Measurements from ENCODE around the gene CTDNEP1. TPM values are rescaled to one million over a fixed set of nuclear protein-coding genes. Genes with fewer than 3 reads are reported as not detected.

CTDNEP1 gene
- total RNA-seq, 2 donors from 2014 or later = 33.5 to 44.8 TPM

- Histone ChIP-seq H3K27me3 (no peaks in the 10 kb centered on the region), H3K36me3 (replicated peaks in 1 of 2; ENCODE audit: insufficient read depth in 1 of 2, low read depth in 2 of 2) (no peaks in the 10 kb centered on the region)
- intact Hi-C loops (cut with DNase I) = no loop called here
Measured at GRCh38 chr17:7290166-7290565, 38.6 kb upstream of the CTDNEP1 start.

GRCh38 chr17:7289256-7290032 is 37.9 kb upstream of the CTDNEP1 start:
- intact Hi-C loops (cut with DNase I) = loop anchor here (5.0 to 10.0 kb wide), 2 partner anchors 53 to 225 kb away; no protein-coding TSS in a partner anchor
- no peak overlapping the region for H3K27ac ChIP-seq

More at GRCh38 chr17:7290166-7290565, 38.6 kb upstream of the CTDNEP1 start:
- WGBS, 2 donors = 89 to 93% methylated on average over 19 of the region's 19 CpGs
- ATAC-seq (no peak), DNase-seq (no peak)
- Histone ChIP-seq H3K4me3 (no peak overlapping the region), H3K4me1 (peaks cover 16% of the 10 kb centered on the region), H3K9me3 (no peaks in the 10 kb centered on the region), H3K27ac (no peak overlapping the region)
- TF ChIP-seq CTCF (IDR thresholded peaks at IDR 0.05) (no peak), POLR2A (IDR thresholded peaks at IDR 0.05) (no peak)

GRCh38 chr17:7285679-7286078 is 34.1 kb upstream of the CTDNEP1 start:
- peaks cover 19% of the 10 kb centered on the region for H3K4me1 ChIP-seq
- no peak for ATAC-seq
- H3K27me3 ChIP-seq = no peaks in the 10 kb centered on the region
- no peaks in the 10 kb centered on the region for H3K36me3 ChIP-seq (replicated peaks in 1 of 2; ENCODE audit: insufficient read depth in 1 of 2, low read depth in 2 of 2)
- WGBS, 2 donors = 86 to 91% methylated on average over 12 of the region's 12 CpGs
- H3K27ac ChIP-seq = no peak overlapping the region
- intact Hi-C loops (cut with DNase I) = loop anchor here (5.0 to 10.0 kb wide), 2 partner anchors 57 to 221 kb away; no protein-coding TSS in a partner anchor
- no peak for DNase-seq
- no peak overlapping the region for H3K4me3 ChIP-seq
- no peak for TF ChIP-seq POLR2A (IDR thresholded peaks at IDR 0.05)
- no peak for TF ChIP-seq CTCF (IDR thresholded peaks at IDR 0.05)
- H3K9me3 ChIP-seq = no peaks in the 10 kb centered on the region

More at GRCh38 chr17:7289256-7290032, 37.9 kb upstream of the CTDNEP1 start:
- Histone ChIP-seq H3K4me1 (peaks cover 9% of the 10 kb centered on the region), H3K27me3 (no peaks in the 10 kb centered on the region), H3K4me3 (no peak overlapping the region), H3K9me3 (no peaks in the 10 kb centered on the region), H3K36me3 (replicated peaks in 1 of 2; ENCODE audit: insufficient read depth in 1 of 2, low read depth in 2 of 2) (no peaks in the 10 kb centered on the region)
- TF ChIP-seq CTCF (IDR thresholded peaks at IDR 0.05) = no peak
- no peak for TF ChIP-seq POLR2A (IDR thresholded peaks at IDR 0.05)
- DNase-seq = no peak
- no peak for ATAC-seq
- WGBS, 2 donors = 91 to 93% methylated on average over 6 to 15 of the region's 18 CpGs

- TF ChIP-seq POLR2A (IDR thresholded peaks at IDR 0.05) = no peak
- DNase-seq (no peak), ATAC-seq (no peak)
- WGBS, 2 donors = 80 to 95% methylated on average over 1 to 16 of the region's 16 CpGs
- intact Hi-C loops (cut with DNase I) = loop anchor here (5.0 to 10.0 kb wide), 2 partner anchors 57 to 220 kb away; no protein-coding TSS in a partner anchor
- Histone ChIP-seq H3K4me3 (no peak overlapping the region), H3K27me3 (no peaks in the 10 kb centered on the region), H3K27ac (no peak overlapping the region), H3K4me1 (peaks cover 24% of the 10 kb centered on the region), H3K9me3 (no peaks in the 10 kb centered on the region), H3K36me3 (replicated peaks in 1 of 2; ENCODE audit: insufficient read depth in 1 of 2, low read depth in 2 of 2) (no peaks in the 10 kb centered on the region)
Measured at GRCh38 chr17:7284911-7285310, 33.4 kb upstream of the CTDNEP1 start.

GRCh38 chr17:7283471-7284216 is 32.1 kb upstream of the CTDNEP1 start:
- no peak for ATAC-seq

More at GRCh38 chr17:7283471-7284216, 32.1 kb upstream of the CTDNEP1 start:
- no peak overlapping the region for H3K4me3 ChIP-seq
- intact Hi-C loops (cut with DNase I) = loop anchor here (10.0 kb wide), 1 partner anchor 219 kb away; no protein-coding TSS in a partner anchor
- TF ChIP-seq CTCF (IDR thresholded peaks at IDR 0.05) (no peak), POLR2A (IDR thresholded peaks at IDR 0.05) (no peak)
- no peaks in the 10 kb centered on the region for H3K27me3 ChIP-seq
- H3K27ac ChIP-seq = no peak overlapping the region
- H3K9me3 ChIP-seq = no peaks in the 10 kb centered on the region
- H3K36me3 ChIP-seq (replicated peaks in 1 of 2; ENCODE audit: insufficient read depth in 1 of 2, low read depth in 2 of 2) = no peaks in the 10 kb centered on the region
- WGBS, 2 donors = 82 to 88% methylated on average over 16 to 18 of the region's 18 CpGs
- peaks cover 24% of the 10 kb centered on the region for H3K4me1 ChIP-seq
- DNase-seq = no peak
